Skeletal muscle satellite cell (primary cell): Measurements from ENCODE around the gene CNOT2. TPM values are rescaled to one million over a fixed set of nuclear protein-coding genes. Genes with fewer than 3 reads are reported as not detected.

ENCODE experiments used
- H3K27me3 ChIP-seq: 2 replicates; pipeline ENCODE4 v1.7.0; 2013; ENCODE audit warnings: low read length; ENCODE audit not compliant: control insufficient read depth, insufficient read depth
- H3K36me3 ChIP-seq: 2 replicates; pipeline ENCODE4 v1.7.0; 2013; ENCODE audit warnings: mild to moderate bottlenecking, control low read depth, low read length; ENCODE audit not compliant: insufficient read depth
- H3K4me1 ChIP-seq: 2 replicates; pipeline ENCODE4 v1.7.0; 2013; ENCODE audit warnings: low read length; ENCODE audit not compliant: control insufficient read depth, insufficient read depth
- H3K4me2 ChIP-seq: 2 replicates; pipeline ENCODE4 v1.7.0; 2013; ENCODE audit warnings: mild to moderate bottlenecking, low read length
- H3K4me3 ChIP-seq: 2 replicates; pipeline ENCODE4 v1.7.0; 2013; ENCODE audit warnings: low read length
- H3K9ac ChIP-seq: 2 replicates; pipeline ENCODE4 v1.7.0; 2013; ENCODE audit warnings: mild to moderate bottlenecking, low read depth, low read length, moderate library complexity
- H3K9me3 ChIP-seq: replicated peaks from 2 replicates; pipeline ENCODE4 v1.7.0; 2013; ENCODE audit warnings: mild to moderate bottlenecking, control low read depth, low read length
- total RNA-seq: library from RNA; depleted of rRNA; stranded (reverse); fragments of >200 nt; gene quantifications from 2 replicates; pipeline ENCODE4 v1.2.3, GENCODE V29; 2012; rRNA removed

CNOT2 gene
- 97.4 and 98.4 TPM in 2 replicates for total RNA-seq

DNA sequence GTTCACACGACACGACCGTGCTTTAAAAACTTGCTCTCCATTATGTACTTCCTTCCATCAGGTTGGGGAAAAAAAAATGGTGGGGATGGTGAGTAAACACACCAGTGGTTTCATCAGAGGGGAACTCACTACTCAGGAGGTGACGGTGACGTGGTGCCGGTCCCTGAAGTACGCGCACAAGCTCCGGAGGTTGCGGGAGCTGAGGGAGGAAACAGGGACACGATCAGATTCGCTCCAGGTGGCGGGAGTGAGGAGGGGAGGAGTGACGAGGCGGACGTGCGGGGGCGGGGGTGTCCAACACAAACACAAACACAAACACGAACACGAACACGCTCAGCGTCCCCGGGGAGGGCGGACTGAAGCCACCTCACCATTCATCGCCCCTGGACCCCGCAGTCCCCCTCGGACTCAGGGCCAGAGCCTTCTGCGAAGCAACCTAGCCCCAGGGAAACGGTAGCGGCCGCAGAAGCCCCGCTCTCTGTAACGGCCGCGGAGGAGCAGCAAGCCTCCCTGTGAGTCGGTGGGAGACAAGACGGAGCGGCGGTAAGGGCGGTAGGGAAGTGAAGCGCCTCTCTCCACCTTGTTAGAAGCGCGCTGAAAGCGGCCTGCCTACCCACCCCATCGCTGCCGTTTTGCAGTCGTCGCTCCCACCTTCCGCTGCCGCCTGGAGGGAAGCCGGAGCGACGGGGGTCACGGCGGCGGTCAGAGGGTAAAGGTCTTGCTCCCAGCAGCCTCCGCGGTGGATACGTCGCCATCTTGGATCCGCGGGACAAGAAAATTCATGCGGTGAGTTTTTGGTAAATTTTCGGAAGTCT lies at the start of gene CNOT2:
TSS of gene CNOT2 (plus strand) at position 739 of the 815 bp plus-strand sequence. CDS start 34,794 bp downstream, outside the sequence.
- Histone ChIP-seq H3K9ac (peak within 1 kb of the TSS; percentile 98), H3K4me2 (peak within 1 kb of the TSS; percentile 94), H3K4me3 (peak within 1 kb of the TSS; percentile 95), H3K9me3 (no peaks in the 10 kb centered on the region), H3K27me3 (no peaks in the 10 kb centered on the region), H3K4me1 (peaks cover 36% of the 10 kb centered on the region), H3K36me3 (peaks cover 16% of the 10 kb centered on the region)

GRCh38 chr12:70194076-70194475 lies 49.2 kb upstream of the CNOT2 start:
- Histone ChIP-seq H3K9me3 (no peaks in the 10 kb centered on the region), H3K27me3 (no peaks in the 10 kb centered on the region), H3K4me3 (no peak overlapping the region), H3K4me1 (peaks cover 6% of the 10 kb centered on the region), H3K9ac (no peak overlapping the region), H3K36me3 (no peaks in the 10 kb centered on the region), H3K4me2 (no peak overlapping the region)

DNA sequence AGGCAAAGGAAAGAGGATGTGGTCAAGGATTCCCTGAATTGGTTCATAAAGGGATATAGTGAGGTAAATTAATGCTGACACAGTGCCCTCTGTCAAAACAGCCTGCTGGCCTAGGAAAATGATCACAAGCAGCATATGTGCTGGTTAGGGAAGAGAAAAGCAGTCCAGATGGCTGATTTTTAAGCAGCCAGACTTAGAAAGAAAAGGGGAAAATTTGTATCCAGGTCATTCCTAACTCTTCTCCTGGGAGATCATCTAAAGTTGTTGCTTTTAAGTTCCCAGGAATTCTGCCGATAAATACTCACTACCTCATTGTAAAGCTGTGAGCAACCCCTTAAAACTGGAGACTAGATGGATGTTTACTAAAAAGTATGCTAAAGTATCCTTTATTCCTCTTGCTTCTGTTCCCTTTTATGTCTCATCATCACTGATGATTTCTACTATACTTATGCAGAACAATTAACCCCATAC lies 46.4 kb upstream of the CNOT2 start:
- no peak overlapping the region for H3K4me3 ChIP-seq
- H3K27me3 ChIP-seq, result no peaks in the 10 kb centered on the region
- no peaks in the 10 kb centered on the region for H3K36me3 ChIP-seq
- no peak overlapping the region for H3K9ac ChIP-seq
- no peaks in the 10 kb centered on the region for H3K9me3 ChIP-seq
- no peak overlapping the region for H3K4me2 ChIP-seq
- no peaks in the 10 kb centered on the region for H3K4me1 ChIP-seq

DNA sequence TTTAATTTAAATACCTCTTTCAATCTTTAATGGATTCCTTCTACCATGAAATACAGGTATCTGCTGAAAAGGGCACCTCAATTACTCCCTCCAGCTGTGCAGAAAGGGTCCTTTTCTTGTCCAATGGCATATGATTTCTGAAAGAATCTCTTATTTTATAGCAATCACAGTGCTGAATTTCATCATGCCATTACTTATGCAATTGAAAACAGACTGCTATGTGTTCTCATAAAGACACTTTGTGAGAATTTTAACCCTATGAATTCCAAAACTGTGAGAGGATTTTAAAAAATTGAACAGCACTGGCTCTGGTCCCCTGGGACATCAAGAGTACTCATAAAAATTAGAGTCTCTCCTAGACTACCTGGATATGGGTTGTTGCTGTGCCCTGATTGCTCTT lies 45.9 kb upstream of the CNOT2 start:
- Histone ChIP-seq H3K9me3 (no peaks in the 10 kb centered on the region), H3K27me3 (no peaks in the 10 kb centered on the region), H3K9ac (no peak overlapping the region), H3K4me2 (no peak overlapping the region), H3K4me3 (no peak overlapping the region), H3K4me1 (no peaks in the 10 kb centered on the region), H3K36me3 (no peaks in the 10 kb centered on the region)

DNA sequence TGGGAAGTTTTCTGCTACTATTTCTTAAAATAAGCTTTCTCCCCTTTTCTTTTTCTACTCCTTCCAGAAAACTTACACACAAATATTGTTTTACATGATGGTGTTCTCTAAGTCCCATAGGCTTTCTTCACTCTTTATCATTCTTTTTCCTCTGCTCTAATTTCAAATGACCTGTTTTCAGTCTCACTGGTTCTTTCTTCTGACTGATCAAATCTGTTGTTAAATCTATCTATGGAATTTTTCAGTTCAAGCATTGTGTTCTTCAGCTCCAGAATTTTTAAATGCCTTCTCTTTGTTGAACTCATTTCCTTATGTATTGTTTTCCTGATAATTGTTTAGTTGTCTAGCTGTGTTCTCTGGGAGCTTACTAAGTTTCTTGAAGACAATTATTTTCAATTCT lies 29.5 kb upstream of the CNOT2 start:
- H3K4me3 ChIP-seq, result no peak overlapping the region

DNA sequence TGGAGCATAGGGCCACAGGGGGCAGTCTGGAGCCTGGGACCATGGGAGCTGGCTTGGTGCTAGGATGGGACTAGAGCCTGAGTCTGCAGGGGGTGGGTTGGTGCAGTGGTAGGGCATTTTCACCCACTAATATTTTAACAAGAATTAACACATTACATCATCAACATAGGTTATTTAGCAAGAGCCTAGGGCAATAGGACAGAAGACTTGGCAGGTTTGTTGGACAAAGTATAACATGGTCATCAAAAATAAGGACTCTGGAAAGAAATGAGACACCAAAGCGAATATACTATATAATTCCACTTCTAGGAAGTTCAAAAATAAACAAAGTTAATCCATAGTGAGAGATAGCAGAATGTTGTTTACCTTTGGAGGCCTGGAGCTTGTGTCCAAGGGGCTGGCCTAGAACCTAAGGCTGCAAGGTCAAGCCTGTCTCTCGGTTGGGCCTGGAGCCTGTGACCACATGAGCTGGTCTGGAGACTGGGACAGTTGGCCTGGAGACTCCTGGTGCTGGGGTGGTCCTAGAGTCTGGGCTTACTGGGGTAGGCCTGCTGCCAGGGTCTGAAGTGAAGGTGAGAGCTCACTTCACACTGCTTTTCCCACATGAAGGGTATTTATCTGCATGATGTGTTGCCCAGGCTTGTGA lies 28.1 kb upstream of the CNOT2 start:
- Histone ChIP-seq H3K27me3 (no peaks in the 10 kb centered on the region), H3K36me3 (no peaks in the 10 kb centered on the region), H3K4me2 (no peak overlapping the region), H3K4me1 (no peaks in the 10 kb centered on the region), H3K4me3 (no peak overlapping the region), H3K9ac (no peak overlapping the region), H3K9me3 (no peaks in the 10 kb centered on the region)

More for the DNA sequence above, 29.5 kb upstream of the CNOT2 start:
- Histone ChIP-seq H3K36me3 (no peaks in the 10 kb centered on the region), H3K4me1 (no peaks in the 10 kb centered on the region), H3K9ac (no peak overlapping the region), H3K27me3 (no peaks in the 10 kb centered on the region), H3K4me2 (no peak overlapping the region), H3K9me3 (no peaks in the 10 kb centered on the region)

DNA sequence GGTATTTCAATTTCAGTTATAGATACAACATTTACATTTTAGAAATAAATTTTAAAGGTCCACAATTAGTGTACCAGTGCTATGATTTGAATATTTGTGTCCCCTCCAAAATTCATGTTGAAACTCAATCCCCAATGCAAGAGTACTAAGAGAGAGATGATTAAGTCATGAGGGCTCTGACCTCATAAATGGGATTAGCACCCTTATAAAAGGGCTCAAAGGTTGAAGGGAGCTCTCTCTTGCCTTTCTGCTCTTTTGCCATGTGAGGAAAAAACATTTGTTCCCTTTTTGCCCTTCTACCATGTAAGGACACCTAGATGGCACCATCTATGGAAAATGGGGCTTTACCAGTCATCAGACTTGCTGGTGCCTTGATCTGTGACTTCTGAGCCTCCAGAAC lies 25.8 kb upstream of the CNOT2 start:
- no peak overlapping the region for H3K9ac ChIP-seq

GRCh38 chr12:70221626-70222025 lies 21.6 kb upstream of the CNOT2 start:
- Histone ChIP-seq H3K9me3 (no peaks in the 10 kb centered on the region), H3K4me1 (no peaks in the 10 kb centered on the region)

More for the DNA sequence above, 25.8 kb upstream of the CNOT2 start:
- H3K36me3 ChIP-seq, result no peaks in the 10 kb centered on the region
- H3K4me1 ChIP-seq, result no peaks in the 10 kb centered on the region
- H3K9me3 ChIP-seq, result no peaks in the 10 kb centered on the region
- H3K4me3 ChIP-seq, result no peak overlapping the region
- H3K27me3 ChIP-seq, result no peaks in the 10 kb centered on the region
- H3K4me2 ChIP-seq, result no peak overlapping the region

DNA sequence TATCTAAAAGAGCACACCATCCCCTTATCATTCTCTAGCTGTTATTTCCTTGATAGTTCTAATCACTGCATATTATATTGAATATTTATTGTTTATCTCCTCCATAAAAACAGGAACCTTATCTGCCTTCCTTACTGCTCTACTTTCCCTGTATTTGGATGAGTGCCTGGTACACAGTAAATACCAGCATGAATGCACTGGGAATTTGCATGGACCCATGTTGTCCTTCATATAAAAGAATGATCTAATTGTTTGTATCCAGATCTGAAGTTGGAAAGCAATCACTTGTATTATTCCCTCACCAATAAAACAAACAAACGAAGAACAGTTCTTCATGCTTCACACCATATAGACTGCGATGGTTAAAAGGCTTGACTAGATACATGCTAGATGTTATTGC lies 15.3 kb upstream of the CNOT2 start:
- no peaks in the 10 kb centered on the region for H3K4me1 ChIP-seq
- H3K9ac ChIP-seq, result no peak overlapping the region
- H3K9me3 ChIP-seq, result no peaks in the 10 kb centered on the region
- no peaks in the 10 kb centered on the region for H3K36me3 ChIP-seq
- no peaks in the 10 kb centered on the region for H3K27me3 ChIP-seq
- H3K4me3 ChIP-seq, result no peak overlapping the region
- no peak overlapping the region for H3K4me2 ChIP-seq

More at GRCh38 chr12:70221626-70222025, 21.6 kb upstream of the CNOT2 start:
- H3K36me3 ChIP-seq, result no peaks in the 10 kb centered on the region
- H3K4me3 ChIP-seq, result no peak overlapping the region
- no peaks in the 10 kb centered on the region for H3K27me3 ChIP-seq
- H3K4me2 ChIP-seq, result no peak overlapping the region
- H3K9ac ChIP-seq, result no peak overlapping the region

DNA sequence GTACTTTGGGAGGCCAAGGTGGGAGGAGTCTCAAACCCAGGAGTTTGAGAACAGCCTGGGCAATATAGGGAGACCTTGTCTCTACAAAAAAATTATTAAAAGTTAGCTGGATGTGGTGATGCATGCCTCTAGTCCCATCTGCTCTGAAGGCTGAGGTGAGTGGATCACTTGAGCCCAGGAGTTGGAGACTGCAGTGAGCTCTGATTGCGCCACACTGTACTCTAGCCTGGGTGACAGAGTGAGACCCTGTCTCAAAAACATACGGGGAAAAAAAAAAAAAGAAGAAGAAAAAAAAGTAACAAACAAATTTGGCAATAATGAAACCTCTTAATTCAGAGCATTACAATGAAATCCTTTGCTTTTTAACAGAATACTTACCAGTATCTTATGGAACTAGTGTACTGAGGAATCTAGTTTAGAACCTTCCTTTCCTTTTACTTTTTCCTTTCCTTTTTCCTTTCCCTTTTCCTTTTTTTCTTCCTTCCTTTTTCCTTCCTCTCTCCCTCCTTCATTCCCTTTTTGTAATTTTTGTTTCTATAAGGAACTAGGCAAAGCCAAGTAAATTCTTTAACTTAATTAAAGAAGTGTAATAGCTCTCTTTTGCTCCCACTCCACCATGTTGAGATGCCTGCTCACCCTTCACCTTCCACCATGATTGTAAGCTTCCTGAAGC lies 12.2 kb upstream of the CNOT2 start:
- no peaks in the 10 kb centered on the region for H3K9me3 ChIP-seq
- H3K36me3 ChIP-seq, result no peaks in the 10 kb centered on the region
- H3K9ac ChIP-seq, result no peak overlapping the region
- H3K27me3 ChIP-seq, result no peaks in the 10 kb centered on the region
- H3K4me1 ChIP-seq, result no peaks in the 10 kb centered on the region
- no peak overlapping the region for H3K4me3 ChIP-seq
- no peak overlapping the region for H3K4me2 ChIP-seq

GRCh38 chr12:70236990-70237389 lies 6.2 kb upstream of the CNOT2 start:
- no peaks in the 10 kb centered on the region for H3K9me3 ChIP-seq
- H3K9ac ChIP-seq, result no peak overlapping the region
- no peak overlapping the region for H3K4me2 ChIP-seq
- no peak overlapping the region for H3K4me3 ChIP-seq
- H3K27me3 ChIP-seq, result no peaks in the 10 kb centered on the region
- peaks cover 11% of the 10 kb centered on the region for H3K36me3 ChIP-seq
- peaks cover 3% of the 10 kb centered on the region for H3K4me1 ChIP-seq
